ENCODE results near the gene FBXO21.

The FBXO21 gene

DNA sequence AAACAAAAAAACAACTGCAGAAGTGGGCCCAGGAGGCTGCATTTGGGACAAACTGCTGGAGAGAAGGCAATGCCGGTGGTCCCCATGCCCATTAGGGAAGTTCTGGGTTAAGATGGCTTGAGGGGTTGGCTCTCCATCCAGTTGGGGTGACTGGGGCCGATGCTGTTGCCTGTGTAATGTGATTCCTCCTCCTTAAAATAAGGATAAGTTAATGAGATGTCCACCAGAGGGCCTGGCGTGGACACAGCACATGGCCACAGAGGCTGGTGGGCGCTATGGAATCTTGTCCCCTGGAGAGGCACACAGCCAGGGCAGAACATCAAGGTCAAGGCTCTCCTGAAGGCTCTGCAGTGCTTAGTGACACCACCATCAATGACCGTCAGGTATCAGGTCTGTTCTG, 90.0 kb downstream of the FBXO21 start:
- ATAC-seq, result peak; percentile 77

DNA sequence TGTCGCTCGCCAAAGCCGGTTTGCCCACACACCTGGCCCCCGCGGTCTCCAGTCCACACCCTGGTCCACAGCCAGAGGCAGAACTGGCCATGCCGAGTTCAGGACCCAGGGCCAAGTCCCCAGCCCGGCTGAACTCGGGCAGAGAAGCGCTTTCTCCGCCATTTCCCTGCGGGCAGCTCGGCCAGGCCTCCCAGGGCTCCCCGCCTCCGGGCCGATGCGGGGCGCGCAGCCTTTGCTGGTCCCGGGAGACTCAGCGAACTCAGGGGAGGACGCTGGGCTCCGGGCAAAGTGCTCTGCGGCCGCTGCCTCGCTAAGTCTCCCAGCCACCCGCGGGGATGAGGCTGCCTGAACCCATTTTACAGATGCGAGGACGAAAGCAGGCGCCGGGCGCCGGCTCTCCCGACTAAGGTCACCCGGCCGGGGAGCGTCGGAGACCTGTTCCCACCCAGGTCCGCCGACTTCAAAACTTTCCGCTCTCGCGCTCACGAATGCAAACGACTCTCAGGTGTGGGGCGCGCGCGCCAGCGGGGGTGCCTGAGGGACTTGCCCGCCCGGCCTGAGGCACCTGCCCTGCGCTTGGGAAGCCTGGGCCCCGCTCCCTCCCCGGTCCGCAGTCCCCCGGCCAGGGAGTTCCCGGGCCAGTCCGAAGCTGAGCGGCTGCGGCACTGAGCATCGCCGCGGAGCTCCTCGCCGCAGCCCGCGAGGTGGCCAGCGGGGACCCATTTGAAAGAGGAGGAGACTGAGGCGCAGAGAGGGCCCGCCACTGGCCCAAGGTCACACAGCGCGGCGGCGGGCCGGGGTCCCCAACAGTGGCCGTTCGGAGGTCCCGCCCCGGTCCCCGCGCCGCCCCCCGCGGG, 91.7 kb downstream of the FBXO21 start:
- peak; percentile 22 for ATAC-seq
- TF ChIP-seq ZNF70 (CRISPR knock-in tag; IDR thresholded peaks at IDR 0.05) (no peak), ZC3H10 (CRISPR knock-in tag; IDR thresholded peaks at IDR 0.05) (no peak), PPARA (CRISPR knock-in tag; IDR thresholded peaks at IDR 0.05; ENCODE audit: borderline replicate concordance) (no peak), CSDC2 (CRISPR knock-in tag; IDR thresholded peaks at IDR 0.05) (no peak), TCF4 (CRISPR knock-in tag; IDR thresholded peaks at IDR 0.05; ENCODE audit: borderline replicate concordance) (no peak), SNAI2 (CRISPR knock-in tag; IDR thresholded peaks at IDR 0.05) (no peak), TOX (CRISPR knock-in tag; IDR thresholded peaks at IDR 0.05; ENCODE audit: borderline replicate concordance) (no peak), ESRRG (CRISPR knock-in tag; IDR thresholded peaks at IDR 0.05) (no peak), ARNTL (CRISPR knock-in tag; IDR thresholded peaks at IDR 0.05; ENCODE audit: borderline replicate concordance, low read depth) (no peak), OSR1 (CRISPR knock-in tag; IDR thresholded peaks at IDR 0.05) (no peak), ZFP30 (CRISPR knock-in tag; IDR thresholded peaks at IDR 0.05) (no peak), BACH2 (CRISPR knock-in tag; IDR thresholded peaks at IDR 0.05; ENCODE audit: borderline replicate concordance) (no peak), ZNF565 (CRISPR knock-in tag; conservative IDR thresholded peaks at IDR 0.05; ENCODE audit: low read depth) (no peak)
- TF ChIP-seq, protein P1, sequence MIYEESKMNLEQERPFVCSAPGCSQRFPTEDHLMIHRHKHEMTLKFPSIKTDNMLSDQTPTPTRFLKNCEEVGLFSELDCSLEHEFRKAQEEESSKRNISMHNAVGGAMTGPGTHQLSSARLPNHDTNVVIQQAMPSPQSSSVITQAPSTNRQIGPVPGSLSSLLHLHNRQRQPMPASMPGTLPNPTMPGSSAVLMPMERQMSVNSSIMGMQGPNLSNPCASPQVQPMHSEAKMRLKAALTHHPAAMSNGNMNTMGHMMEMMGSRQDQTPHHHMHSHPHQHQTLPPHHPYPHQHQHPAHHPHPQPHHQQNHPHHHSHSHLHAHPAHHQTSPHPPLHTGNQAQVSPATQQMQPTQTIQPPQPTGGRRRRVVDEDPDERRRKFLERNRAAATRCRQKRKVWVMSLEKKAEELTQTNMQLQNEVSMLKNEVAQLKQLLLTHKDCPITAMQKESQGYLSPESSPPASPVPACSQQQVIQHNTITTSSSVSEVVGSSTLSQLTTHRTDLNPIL (CRISPR knock-in tag; IDR thresholded peaks at IDR 0.05; ENCODE audit: low read depth), result no peak
- TF ChIP-seq, protein P2, sequence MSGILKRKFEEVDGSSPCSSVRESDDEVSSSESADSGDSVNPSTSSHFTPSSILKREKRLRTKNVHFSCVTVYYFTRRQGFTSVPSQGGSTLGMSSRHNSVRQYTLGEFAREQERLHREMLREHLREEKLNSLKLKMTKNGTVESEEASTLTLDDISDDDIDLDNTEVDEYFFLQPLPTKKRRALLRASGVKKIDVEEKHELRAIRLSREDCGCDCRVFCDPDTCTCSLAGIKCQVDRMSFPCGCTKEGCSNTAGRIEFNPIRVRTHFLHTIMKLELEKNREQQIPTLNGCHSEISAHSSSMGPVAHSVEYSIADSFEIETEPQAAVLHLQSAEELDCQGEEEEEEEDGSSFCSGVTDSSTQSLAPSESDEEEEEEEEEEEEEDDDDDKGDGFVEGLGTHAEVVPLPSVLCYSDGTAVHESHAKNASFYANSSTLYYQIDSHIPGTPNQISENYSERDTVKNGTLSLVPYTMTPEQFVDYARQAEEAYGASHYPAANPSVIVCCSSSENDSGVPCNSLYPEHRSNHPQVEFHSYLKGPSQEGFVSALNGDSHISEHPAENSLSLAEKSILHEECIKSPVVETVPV (CRISPR knock-in tag; IDR thresholded peaks at IDR 0.05), result no peak

More for the DNA sequence above, 90.0 kb downstream of the FBXO21 start:
- TF ChIP-seq ZFP3 (CRISPR knock-in tag; IDR thresholded peaks at IDR 0.05) (no peak), ZC3H10 (CRISPR knock-in tag; IDR thresholded peaks at IDR 0.05) (no peak), PPARA (CRISPR knock-in tag; IDR thresholded peaks at IDR 0.05; ENCODE audit: borderline replicate concordance) (no peak), OSR1 (CRISPR knock-in tag; IDR thresholded peaks at IDR 0.05) (no peak), TCF4 (CRISPR knock-in tag; IDR thresholded peaks at IDR 0.05; ENCODE audit: borderline replicate concordance) (no peak), ZNF70 (CRISPR knock-in tag; IDR thresholded peaks at IDR 0.05) (no peak), RARB (CRISPR knock-in tag; IDR thresholded peaks at IDR 0.05) (no peak), SNAI2 (CRISPR knock-in tag; IDR thresholded peaks at IDR 0.05) (no peak), ZNF565 (CRISPR knock-in tag; conservative IDR thresholded peaks at IDR 0.05; ENCODE audit: low read depth) (no peak), ZFP30 (CRISPR knock-in tag; IDR thresholded peaks at IDR 0.05) (no peak), ARNTL (CRISPR knock-in tag; IDR thresholded peaks at IDR 0.05; ENCODE audit: borderline replicate concordance, low read depth) (no peak), BACH2 (CRISPR knock-in tag; IDR thresholded peaks at IDR 0.05; ENCODE audit: borderline replicate concordance) (no peak), GLIS3 (CRISPR knock-in tag; IDR thresholded peaks at IDR 0.05) (no peak), ISL1 (CRISPR knock-in tag; IDR thresholded peaks at IDR 0.05) (no peak), CSDC2 (CRISPR knock-in tag; IDR thresholded peaks at IDR 0.05) (no peak)
- TF ChIP-seq, protein P3, sequence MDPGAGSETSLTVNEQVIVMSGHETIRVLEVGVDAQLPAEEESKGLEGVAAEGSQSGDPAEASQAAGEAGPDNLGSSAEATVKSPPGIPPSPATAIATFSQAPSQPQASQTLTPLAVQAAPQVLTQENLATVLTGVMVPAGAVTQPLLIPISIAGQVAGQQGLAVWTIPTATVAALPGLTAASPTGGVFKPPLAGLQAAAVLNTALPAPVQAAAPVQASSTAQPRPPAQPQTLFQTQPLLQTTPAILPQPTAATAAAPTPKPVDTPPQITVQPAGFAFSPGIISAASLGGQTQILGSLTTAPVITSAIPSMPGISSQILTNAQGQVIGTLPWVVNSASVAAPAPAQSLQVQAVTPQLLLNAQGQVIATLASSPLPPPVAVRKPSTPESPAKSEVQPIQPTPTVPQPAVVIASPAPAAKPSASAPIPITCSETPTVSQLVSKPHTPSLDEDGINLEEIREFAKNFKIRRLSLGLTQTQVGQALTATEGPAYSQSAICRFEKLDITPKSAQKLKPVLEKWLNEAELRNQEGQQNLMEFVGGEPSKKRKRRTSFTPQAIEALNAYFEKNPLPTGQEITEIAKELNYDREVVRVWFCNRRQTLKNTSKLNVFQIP (CRISPR knock-in tag; IDR thresholded peaks at IDR 0.05; ENCODE audit: borderline replicate concordance, low read depth), result no peak
- TF ChIP-seq, protein P2 (CRISPR knock-in tag; IDR thresholded peaks at IDR 0.05), result no peak
- TF ChIP-seq, protein P4, sequence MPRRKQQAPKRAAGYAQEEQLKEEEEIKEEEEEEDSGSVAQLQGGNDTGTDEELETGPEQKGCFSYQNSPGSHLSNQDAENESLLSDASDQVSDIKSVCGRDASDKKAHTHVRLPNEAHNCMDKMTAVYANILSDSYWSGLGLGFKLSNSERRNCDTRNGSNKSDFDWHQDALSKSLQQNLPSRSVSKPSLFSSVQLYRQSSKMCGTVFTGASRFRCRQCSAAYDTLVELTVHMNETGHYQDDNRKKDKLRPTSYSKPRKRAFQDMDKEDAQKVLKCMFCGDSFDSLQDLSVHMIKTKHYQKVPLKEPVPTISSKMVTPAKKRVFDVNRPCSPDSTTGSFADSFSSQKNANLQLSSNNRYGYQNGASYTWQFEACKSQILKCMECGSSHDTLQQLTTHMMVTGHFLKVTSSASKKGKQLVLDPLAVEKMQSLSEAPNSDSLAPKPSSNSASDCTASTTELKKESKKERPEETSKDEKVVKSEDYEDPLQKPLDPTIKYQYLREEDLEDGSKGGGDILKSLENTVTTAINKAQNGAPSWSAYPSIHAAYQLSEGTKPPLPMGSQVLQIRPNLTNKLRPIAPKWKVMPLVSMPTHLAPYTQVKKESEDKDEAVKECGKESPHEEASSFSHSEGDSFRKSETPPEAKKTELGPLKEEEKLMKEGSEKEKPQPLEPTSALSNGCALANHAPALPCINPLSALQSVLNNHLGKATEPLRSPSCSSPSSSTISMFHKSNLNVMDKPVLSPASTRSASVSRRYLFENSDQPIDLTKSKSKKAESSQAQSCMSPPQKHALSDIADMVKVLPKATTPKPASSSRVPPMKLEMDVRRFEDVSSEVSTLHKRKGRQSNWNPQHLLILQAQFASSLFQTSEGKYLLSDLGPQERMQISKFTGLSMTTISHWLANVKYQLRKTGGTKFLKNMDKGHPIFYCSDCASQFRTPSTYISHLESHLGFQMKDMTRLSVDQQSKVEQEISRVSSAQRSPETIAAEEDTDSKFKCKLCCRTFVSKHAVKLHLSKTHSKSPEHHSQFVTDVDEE (CRISPR knock-in tag; IDR thresholded peaks at IDR 0.05), result no peak
- TF ChIP-seq, protein P1 (CRISPR knock-in tag; IDR thresholded peaks at IDR 0.05; ENCODE audit: low read depth), result no peak
- TF ChIP-seq, protein P5, sequence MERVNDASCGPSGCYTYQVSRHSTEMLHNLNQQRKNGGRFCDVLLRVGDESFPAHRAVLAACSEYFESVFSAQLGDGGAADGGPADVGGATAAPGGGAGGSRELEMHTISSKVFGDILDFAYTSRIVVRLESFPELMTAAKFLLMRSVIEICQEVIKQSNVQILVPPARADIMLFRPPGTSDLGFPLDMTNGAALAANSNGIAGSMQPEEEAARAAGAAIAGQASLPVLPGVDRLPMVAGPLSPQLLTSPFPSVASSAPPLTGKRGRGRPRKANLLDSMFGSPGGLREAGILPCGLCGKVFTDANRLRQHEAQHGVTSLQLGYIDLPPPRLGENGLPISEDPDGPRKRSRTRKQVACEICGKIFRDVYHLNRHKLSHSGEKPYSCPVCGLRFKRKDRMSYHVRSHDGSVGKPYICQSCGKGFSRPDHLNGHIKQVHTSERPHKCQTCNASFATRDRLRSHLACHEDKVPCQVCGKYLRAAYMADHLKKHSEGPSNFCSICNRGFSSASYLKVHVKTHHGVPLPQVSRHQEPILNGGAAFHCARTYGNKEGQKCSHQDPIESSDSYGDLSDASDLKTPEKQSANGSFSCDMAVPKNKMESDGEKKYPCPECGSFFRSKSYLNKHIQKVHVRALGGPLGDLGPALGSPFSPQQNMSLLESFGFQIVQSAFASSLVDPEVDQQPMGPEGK (CRISPR knock-in tag; IDR thresholded peaks at IDR 0.05; ENCODE audit: borderline replicate concordance), result no peak

All from SK-N-SH treated with all-trans-retinoic acid at 6 μM for 48 hours (cell line).